Fibroblast of skin of right quadriceps (primary cell): ENCODE data around the gene PREX1.
"Not testable (repeated sequence)": the region's sequence is repeated elsewhere in the genome, so short reads cannot be mapped to it uniquely, and the experiment has no call there.

ENCODE experiments used
- DNase-seq: peaks from one replicate; pipeline ENCODE4 v3.0.0-alpha.2; 2013

Gene PREX1

DNA sequence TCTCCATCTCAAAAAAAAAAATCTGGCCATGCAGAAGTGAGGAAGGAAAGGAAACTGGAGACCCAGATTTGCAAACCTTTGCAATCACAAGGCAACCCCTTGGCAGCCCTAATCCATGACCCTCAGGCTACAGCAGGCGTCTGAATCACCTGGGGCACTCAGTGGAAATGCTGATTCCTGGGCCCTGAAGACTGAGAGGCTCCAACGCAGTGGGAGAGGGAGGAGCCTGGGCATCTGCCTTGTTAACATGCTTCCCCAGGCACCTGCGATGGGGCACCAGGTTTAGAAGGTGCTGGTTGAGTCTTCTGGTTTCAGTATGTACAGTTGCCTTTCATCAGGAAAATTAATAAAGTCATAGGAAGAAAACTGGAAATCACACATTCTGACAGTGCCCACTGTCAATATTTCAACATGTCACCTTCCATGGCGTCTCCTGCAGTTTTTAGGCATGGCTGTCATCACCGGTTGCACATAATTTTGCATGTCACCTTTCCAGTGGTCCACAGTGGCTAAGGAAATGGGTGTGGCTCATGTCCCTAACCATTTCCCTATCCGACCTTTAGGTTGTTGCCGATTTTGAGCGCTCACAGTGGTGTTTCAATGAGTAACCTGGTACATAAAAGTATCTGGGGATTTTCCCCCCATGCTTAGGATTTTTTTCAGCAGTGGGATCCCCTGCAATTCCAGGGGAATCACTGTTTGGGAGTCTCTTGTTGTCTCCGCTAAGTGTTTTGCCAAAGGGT lies 56.9 kb downstream of the PREX1 start:
- no peak for DNase-seq

DNA sequence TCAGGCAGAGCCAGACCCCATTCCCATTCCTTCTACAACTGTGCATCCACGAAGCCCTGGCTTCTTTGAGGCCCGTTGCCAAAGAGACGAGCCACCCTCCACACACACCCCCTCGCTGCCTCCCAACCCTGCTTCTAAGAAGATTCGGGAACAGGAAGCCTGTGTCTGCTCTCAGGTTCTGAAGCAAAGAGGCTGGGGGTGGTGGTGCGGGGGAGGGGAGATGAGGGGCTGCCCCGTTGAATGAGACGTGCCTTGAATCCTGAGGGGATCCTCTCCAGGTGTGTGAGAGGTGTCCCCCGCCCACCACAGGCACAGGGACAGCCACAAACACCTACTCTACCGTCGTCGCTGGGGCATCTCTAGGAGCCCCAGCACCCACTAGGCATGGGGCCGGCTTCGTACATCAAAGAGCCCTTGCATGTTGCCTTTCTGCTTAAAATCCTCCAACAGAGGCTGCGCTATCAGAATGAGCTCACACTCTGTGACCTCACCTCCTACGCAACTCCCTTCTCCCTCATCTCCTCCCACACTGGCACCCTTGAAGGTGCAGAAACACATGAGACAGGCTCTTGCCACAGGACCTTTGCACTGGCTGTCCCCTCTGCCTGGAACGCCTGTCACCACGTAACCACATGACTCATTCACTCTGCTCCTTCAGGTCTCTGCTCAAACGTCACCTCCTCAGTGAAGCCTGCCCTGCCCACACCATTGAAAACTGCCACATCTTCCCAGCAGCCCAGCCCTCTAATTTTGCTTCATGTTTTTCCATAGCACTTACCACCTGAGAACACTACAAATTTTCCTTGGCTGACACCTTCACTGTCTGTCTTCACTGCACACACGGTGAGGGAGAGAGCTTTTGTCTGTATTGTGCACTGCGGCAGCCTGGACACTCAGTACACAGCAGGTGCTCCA lies 58.5 kb downstream of the PREX1 start:
- no peak for DNase-seq

DNA sequence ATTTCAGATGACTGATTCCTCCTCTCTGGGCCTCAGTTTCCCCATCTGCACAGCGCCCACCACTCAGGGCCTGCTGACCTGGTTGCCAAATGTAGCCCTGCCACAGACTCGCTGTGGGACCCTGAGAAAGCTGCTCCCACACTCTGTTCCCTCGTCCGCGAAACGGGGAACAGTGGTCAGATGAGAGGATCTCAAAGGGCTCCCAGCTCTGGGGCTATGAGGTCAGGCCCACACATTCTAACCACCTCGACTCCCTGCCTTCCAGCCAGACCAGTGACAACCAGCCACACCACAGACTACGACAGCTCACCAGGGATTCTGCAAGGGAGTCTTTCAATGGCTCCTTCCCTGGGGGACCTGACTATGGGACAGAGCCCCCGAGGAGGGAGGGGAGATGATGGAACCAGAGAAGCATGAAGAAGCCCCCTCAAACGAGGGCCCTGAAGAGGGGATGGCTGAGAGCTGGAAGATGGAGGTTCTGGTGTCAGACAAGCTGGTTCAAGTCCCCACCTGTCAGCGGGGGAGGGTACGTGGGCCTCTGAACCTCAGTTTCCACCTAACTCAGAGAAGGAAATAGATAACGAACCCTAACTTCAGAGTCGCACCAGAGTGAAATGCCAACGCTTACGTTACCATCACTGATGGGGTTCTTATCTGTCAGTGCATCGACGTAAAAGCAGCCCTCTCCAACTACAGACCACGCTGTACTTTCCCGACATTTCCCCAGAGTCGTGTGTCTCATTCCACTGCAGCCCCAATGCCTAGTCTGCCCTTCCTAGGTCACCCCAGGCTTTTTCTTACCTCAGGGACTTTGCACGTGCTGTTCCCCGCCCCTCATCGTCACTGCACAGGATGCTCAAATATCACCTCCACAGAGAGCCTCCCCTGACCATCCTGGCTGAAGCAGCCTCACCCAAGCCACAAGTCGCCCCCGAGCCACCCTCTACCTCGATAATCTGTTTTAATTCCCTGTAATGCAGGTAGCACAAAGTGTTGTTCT lies 60.5 kb downstream of the PREX1 start:
- DNase-seq: no peak

DNA sequence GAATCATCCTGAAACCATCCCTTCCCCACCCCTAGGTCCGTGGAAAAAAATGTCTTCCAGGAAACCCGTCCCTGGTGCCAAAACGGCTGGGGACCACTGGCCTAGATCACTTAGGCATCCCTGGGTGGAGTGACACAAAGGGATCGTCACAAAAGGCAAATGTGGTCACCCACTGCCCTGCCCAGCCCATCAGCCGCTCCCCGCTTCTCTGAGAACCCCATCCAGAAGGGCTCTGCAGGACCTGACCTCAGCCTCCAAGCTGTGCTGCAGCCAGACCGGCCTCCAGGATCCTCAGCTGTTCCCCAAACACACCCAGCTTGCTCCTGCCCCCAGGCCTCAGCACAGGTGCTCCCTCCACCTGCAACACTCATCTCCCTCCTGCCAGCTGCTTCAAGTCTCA lies 61.6 kb downstream of the PREX1 start:
- no peak for DNase-seq

DNA sequence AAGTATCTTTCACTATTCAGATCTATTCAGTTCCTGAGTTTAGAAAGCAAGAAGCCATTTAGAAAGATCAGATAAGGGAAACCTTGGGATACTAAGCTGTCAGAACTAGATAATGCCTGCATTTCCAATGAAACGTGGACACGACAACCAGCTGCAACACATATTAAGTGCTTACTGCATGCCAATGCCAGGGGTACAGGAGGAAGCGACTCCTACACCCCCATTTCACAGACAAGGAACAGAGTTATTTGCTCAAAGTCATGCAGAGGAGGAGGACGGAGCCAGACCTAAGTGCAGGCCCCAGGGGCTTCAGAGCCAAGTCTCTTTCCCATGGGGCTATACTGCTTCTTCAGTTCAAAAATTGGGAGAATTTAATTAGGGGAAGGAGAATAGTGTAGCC lies 62.4 kb downstream of the PREX1 start:
- no peak for DNase-seq

DNA sequence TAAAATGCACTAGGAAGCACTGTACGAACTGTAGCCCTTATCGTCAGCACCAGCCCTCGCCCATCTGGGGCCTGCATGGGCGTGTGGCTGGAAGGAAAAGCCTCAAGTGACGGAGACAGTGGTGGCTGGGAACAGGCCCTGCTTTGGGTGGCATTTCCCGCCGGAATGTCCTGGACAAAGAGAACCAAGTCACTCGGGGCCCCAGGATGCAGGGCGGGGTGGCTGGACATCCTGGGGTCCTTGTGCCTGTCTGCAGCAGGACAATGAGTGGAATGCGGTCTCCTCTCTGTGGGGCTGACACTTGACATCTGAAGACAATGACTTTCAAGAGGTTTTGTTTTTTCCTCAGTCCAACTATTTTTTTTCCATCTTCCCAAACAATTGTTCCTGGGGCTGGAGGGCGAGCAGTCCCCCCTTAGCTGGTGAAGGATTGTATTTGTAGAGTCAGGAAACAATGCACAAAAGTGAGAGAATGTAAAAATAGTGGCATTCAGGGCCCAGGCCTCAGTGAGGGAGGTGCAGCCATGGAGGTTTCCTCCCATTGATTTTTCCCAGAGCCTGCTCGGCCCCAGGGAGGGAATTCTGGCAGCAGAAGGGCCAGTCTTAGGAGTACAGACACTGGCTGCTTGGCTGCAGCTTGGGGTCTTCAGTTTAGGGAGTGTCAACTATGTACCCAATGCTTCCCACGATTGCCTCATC lies 64.4 kb downstream of the PREX1 start:
- DNase-seq: no peak

DNA sequence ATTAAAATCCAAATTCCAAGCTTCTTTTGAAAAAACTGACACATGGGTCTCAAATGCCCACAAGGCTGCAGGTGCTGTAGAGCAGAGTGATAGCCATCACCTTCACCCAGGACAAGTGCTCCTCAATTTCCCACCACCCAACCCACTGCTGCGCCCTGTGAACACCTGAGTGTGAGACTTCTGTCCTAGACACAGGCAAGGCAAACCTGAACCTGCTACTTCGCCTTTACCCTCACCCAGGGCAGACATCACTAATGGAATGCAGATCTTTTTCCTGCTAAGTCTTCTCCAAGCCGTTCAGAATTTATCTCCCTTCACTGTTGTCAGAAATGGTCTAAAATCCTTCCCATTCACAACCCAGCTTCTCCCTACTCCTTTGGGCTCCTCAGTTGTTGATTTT lies 65.9 kb downstream of the PREX1 start:
- DNase-seq: no peak

DNA sequence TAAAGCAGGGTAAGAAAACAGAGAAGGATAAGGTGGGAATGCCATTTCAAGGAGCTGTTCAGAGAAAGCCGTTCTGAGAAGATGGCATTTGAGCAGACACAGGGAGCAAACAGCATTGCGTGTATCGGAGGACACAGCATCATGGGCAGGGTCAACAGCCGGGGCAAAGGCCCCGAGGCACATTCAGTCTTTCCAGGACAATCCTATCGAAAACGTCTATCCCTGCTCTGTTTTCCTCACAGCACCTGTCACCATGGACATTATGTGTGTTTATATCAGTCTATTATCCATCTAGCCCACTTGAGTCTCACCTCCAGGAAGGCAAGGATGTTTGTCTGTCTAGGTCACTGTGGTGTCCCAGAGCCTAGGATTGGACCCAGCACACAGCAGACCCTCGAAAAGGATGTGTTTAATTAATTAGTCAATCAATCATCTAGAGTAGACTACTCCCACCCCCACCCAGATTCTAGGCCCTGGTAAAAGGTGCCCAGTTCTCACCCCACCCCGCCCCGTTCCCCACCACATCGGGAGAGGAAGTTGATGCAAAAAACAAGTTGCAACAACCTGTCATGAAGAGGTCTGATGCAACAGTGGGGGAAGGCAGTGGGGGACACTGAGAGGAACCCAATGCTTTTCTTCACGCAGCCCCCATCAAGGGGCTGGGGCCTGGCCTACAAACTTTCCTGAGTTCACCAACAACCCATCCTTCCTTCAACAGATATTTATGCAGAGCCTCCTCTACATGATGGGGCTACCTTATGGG lies 66.6 kb downstream of the PREX1 start:
- no peak for DNase-seq

DNA sequence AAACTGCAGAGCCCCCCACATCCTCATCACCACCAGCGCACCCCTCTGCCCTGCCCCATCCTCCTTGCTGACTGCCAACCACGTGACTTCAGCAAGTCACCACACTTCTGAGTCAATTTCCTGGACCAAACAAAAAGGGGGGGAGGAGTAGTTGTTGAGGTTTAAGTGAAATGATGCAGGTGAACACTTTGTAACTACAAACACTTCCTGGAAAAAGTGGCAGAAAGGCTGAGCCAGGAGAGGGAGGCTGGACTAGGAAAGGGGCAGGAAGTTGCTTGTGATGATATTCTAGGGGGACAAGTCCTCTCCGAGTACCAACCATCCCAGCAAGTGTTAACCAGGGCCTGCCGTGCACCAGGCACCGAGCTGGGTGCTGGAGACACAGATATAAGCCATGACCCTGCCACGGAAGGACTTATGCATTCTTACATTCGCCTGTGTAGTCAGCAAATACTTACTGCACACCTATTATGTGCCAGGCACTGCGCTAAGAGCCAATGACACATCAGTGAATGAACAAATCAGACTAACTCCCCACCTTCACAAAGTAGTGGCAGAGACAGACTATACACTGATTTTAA lies 67.3 kb downstream of the PREX1 start:
- peak; percentile 56 for DNase-seq

DNA sequence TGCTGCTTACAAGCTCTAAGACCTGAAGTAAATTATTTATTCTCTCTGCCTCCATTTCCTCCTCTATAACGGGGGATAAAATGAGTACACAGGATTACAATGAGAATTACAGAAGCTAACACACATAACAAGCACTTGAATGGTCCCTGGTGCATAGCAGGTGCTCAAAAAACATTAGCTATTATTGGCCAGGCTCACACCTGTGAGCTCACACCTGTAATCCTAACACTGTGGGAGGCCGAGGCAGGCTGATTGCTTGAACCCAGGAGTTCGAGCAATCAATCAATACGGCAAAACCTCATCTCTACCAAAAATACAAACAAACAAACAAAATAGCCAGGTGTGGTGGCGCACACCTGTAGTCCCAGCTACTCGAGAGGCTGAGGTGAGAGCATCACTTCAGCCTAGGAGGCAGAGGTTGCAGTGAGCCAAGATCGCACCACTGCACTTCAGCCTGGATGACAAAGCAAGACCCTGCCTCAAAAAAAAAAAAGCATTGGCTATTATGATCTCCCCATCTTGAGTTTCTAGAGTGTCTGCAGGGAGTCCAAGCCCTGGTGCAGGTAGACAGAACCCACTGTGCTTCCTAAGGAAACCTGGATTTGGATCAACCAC lies 68.1 kb downstream of the PREX1 start:
- DNase-seq: no peak

DNA sequence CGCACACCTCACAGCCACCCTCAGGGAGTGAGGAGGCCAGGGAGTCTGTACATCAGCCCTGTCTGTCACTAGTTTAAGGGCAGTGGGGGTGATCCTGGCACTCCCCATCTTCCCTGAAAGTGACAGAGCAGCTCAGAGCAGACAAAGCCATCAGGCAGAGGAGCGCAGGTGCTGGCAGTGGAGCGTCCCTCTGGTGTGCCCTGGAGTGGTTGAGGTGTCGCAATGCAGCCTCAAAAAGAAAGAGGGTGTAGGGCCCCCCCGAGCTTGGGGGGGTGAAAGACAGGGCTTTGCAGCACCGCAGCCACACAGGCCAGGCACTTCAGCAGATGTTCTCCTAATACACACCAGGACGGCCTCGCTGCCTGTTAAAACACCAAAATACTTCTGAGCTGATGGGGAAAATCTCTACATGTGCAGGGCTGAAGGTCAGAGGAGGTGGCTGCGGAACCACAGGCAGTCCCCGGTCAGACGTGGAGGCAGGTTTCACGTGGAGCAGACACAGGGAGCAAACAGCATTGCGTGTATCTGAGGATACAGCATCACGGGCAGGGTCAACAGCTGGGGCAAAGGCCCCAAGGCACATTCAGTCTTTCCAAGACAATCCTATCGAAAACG lies 69.5 kb downstream of the PREX1 start:
- no peak for DNase-seq

DNA sequence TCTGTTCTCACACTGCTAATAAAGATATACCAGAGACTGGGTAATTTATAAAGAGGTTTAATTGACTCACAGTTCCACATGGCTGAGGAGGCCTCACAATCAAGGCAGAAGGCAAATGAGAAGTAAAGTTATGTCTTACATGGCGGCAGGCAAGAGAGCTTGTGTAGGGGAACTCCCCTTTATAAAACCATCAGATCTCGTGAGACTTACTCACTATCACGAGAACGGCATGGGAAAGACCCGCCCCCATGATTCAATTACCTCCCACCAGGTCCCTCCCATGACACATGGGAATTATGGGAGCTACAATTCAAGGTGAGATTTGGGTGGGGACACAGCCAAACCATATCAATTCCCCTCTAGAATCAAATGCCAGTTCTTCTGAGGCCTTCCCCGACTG lies 71.0 kb downstream of the PREX1 start:
- DNase-seq: not testable (repeated sequence)

DNA sequence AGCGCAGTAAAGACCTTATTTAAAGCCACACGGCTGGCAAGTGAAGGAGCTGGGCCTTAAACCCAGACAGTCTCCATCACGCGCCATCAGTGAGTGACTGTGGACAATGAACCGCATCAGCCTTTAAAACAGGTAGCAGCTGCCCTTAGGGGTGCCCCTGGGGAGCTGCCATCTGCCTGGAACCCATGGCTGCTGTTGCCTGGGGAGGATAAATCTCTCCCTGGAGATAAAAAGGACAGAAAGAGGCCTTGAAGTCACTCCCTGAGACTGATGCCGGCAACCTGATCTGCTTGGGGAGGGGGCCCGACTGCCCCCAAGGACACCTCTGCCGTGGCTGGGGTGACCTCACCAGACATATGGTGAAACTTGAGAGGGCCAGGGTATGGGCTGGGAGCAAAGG lies 73.5 kb downstream of the PREX1 start:
- no peak for DNase-seq

DNA sequence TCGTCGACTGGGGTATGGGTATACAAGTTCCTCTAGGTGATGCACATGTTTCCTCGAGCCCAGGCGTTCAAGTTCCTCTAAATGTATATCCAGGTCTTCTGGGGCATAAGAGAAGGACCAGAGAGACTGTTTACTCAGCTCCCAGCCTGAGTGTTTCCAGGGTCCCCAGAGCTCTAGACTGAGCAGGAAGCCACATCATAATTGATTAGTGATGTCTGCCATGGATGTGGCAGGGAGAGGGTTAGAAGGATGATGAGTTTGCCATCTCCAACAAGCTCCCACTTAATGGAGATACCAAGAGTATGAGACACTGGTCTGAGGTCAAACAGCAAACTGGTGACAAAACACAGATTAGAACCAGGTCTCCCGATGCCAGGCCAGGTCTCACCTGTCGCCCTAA lies 74.8 kb downstream of the PREX1 start:
- no peak for DNase-seq

DNA sequence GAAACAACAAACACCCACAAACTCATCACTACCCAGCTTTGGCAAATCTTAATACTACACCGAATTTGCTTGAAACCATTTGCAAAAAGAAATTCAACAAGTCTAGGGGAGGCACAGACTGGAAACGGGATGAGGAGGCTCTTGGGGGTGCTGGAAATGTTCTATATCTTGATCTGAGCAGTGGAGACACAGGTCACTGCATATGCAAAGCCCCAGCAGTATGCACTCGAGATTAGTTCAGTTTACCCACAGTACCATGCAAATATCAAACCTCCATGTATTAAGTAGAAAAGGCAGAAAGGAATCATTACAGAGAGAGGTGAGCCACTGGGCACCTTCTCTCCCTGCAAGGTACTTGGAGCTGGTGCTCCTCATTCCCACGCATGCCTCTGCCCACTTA lies 75.9 kb downstream of the PREX1 start:
- no peak for DNase-seq

DNA sequence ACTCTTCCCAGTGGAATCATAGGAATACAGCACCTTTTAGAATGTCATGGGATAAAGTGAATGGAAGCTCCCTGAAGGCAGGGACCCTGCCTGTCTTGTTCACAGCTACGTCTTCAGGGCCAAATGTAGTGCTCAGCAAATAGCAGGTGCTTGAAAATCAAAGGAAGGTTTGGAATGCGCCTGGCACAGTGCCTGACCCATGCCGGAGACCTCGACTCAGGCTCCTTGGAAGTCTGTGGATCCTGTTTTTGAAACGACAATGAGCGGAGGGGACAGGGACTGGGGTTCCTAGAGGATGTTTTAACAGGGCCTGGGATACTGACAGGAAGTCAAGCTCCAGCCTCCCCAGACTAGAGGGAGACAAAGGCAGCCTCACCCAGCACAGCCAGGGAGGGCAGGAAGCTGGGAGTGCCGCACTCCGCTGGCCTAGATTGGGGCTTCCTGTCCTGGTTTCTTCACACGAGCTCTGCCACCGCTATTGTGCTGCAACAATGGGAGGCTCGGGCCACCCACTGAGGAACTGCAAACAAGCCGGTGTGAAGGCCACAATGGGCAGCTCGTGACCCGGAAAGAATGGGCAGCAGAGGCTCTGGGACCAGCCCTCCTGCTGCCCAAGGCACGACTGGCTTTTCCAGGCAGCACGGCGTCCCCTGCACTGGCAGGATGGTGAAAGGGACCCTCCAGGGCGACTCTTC lies 76.7 kb downstream of the PREX1 start:
- DNase-seq: no peak

DNA sequence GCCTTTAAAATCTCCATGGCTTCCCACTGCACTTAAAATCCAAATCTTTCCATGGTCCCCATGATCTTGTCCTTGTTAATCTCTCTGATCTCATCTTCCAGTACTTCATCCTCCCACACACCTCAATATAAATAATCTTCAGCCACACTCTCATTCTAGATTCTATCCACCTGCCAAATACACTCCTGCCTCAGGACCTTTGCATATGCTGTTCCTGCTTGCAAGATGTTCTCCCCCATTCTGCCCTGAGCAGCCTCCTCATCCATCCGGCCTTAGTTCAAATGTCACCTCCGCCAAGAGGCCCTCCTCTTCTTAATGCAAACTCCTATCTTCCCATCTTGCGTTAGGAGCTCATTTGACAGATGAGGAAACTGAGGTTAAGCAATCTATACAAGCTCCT lies 77.4 kb downstream of the PREX1 start:
- DNase-seq: no peak

DNA sequence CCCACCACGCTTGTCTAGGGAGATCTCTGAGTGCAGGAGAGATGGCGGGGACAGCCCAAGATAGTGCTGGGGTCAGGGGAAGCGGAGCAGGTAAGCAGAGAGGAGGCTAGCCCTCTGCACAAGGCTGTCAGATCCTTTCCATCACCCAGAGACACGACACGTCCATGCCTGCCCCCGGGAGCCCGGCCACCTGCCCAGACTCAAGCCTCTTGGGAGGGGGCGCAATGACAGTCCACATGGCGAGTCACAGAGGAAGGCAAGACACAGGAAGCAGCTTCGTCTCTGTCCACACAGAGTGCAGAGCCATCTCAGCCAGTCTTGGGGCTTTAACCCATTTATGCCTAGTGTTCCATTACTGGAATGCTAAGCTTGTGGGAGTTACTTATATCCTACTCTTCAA lies 78.4 kb downstream of the PREX1 start:
- no peak for DNase-seq

DNA sequence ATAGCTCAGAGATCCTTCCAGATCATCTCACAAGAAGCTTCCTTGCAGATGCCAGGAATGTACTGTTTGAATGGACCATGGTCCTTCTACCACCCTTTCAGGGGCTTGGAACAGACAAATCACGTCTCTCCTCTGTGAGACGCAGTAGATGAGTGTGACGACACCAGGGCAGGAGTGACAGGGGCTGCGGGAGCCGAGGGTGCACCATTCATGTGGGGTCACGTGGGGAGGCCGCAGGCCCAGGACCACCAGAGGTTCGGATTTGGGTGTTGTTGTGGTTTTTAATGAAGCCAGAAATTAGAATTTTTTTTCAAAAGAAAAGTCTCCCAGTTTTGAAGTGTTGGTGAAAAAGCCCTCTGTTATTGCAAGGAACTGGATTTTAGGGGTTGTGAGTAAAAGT lies 79.2 kb downstream of the PREX1 start:
- no peak for DNase-seq
